HG02973 (cell line): ENCODE measurements around the gene CLUH.
"Not testable (repeated sequence)": the region's sequence is repeated elsewhere in the genome, so short reads cannot be mapped to it uniquely, and the experiment has no call there.

Experiments used
- ATAC-seq: cut with Tn5 transposase; IDR thresholded peaks from one replicate; pipeline ENCODE4 v1.9.1; 2021; ENCODE audit warnings: moderate library complexity; ENCODE audit not compliant: unreplicated experiment

CLUH gene

GRCh38 chr17:2689411-2690164 lies 22.0 kb downstream of the CLUH start:
- no peak for ATAC-seq

DNA sequence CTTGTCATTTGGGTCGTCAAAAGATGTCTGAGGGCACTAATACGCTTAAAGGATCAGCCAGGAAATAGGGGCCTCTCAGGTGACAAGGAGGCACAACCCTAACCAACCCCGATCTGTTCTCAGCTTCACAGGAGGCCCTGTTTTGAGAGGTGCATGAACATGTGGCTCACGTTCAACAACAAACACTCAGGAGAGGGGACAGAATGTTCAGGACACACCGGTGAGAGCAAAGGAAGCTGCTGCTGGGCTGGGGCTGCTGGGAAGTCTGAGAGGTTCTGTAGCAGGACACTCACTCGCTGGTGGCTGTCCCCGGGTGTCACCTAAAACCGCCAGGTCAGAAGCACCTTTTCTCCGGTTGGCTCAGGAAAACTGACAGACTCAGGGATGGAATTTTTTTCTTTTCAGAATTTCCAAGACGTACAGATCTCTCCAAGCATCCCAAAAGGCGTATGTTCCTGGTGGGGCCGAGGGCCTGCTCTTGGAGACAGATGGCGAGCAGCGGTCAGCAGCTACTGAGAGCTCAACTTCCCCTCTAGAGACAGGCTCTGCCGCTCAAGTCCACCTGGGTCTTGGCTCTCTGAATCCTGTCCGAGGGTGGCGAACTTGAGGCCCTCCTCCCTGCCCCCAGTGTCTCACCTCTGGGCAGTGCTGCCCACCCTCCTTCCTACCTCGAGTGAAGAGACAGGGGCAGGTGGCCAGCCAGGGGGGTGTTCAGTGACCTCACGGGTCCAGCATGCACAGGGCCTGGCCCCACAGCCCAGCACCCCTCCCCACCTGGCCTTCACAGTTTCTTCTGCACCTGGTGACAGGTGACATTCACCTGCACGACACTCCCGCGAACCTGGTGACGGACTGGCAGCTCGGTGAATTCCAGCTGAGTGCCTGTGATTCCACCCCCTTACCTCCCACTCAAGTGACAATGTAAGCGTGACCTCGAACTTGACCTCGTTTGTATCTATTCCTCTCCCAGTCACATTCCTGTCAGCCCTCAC lies 22.9 kb downstream of the CLUH start:
- no peak for ATAC-seq

- ATAC-seq = no peak
Measured at GRCh38 chr17:2687074-2687418, 24.5 kb downstream of the CLUH start.

- no peak for ATAC-seq
Measured at GRCh38 chr17:2685696-2686095, 25.9 kb downstream of the CLUH start.

DNA sequence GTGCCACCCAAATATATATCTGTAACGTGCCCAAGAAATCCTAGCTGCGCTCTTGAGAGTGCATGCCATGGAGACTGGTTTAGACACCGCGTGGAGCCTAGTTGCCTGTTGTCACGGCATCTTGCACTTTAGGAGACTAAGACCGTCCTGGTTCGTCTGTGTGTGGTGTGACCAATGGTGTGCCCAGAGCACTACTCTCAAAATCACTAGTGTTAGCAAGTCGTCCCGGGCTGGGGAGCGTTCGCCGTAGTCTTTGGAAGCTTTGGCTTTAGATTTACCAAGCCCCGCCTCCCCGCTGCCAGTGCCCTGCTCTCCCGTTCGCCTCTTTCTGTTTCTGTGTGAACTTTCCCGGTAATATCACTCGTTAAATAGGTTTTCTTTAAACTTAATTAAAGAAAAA lies 27.0 kb downstream of the CLUH start:
- no peak for ATAC-seq

DNA sequence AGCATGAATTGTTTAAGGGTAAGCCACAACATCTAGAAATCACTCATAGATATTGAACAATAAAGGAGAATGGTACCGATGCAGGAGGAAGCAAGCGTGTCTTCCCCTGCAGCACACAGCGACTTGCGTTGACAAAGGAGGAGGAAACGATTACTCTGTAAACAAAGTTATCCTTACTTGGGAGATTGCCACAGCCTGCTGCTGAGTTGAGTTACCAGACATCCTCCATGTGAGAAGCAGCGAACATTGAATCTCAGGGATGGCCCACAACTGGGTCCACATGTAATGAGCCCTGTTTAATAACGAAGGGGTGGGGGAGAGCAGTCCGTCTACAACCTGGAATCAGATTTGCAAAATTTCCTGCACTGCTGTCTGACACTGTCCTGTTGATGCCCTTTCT lies 27.7 kb downstream of the CLUH start:
- no peak for ATAC-seq

DNA sequence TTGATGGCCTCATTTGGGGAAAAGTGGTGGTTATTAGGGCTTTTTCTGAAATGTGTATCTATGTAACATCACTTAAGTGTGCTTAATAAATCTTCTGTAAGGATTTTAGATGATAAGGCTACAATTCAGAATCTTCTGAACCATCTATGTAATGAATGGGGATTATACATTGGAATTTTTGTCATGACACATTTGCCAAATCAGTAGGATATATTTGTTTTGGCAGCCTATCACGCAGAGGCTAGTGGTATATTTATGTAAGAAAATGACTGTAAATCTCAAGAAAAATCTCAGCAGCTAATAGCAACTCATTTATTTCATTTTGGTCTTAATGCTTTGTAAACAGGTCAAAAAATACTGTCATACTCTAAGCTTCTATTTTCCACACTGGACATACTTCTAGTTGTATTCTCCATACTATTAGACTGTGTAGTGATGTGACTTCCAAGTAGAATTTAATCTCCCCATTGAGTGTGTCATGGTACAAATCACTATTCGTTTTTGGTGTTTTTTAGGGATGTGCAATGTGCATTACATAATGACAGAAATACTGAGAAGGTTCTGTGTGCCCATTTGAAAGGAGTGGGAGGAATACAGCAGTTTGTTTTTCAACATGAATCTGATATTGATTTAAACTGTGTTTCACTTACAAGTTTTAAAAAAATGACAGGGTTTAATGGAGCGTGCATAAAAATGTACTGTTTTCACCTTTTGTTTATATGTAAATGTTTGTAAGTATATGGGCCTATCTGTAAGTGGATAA lies 29.2 kb downstream of the CLUH start:
- no peak for ATAC-seq

GRCh38 chr17:2681650-2682049 lies 29.9 kb downstream of the CLUH start:
- ATAC-seq = no peak

GRCh38 chr17:2680961-2681360 lies 30.6 kb downstream of the CLUH start:
- ATAC-seq = no peak

GRCh38 chr17:2679247-2679646 lies 32.3 kb downstream of the CLUH start:
- not testable (repeated sequence) for ATAC-seq

- no peak for ATAC-seq
Measured at GRCh38 chr17:2672026-2672425, 39.5 kb downstream of the CLUH start.

DNA sequence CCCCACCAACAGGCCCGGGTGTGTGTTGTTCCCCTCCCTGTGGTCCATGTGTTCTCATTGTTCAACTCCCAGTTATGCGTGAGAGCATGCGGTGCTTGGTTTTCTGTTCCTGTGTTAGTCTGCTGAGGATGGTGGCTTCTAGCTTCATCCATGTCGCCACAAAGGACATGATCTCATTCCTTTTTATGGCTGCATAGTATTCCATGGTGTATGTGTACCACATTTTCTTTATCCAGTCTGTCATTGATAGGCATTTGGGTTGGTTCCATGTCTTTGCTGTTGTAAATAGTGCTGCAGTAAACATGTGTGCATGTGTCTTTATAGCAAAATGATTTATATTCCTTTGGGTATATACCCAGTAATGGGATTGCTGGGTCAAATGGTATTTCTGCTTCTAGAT lies 51.2 kb downstream of the CLUH start:
- not testable (repeated sequence) for ATAC-seq

- not testable (repeated sequence) for ATAC-seq
Measured at GRCh38 chr17:2659337-2659736, 52.2 kb downstream of the CLUH start.

DNA sequence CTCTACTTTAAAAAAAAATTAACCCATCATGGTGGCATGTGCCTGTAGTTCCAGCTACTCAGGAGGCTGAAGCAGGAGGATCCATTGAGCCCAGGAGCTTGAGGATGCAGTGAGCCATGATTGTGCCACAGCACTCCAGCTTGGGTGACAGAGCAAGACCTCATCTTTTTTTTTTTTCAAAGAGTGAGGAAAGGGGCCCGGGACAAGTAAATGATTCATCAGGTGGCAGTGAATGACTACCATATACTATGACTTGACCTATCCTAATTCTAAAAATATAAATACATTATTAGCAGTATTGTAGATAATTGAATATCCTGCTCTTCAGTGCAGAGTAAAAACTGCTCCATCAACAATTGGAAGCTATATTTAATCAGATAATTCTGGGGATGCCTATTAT lies 55.3 kb downstream of the CLUH start:
- ATAC-seq = no peak

GRCh38 chr17:2655546-2655945 lies 56.0 kb downstream of the CLUH start:
- no peak for ATAC-seq

- not testable (repeated sequence) for ATAC-seq
Measured at GRCh38 chr17:2652911-2653310, 58.7 kb downstream of the CLUH start.

DNA sequence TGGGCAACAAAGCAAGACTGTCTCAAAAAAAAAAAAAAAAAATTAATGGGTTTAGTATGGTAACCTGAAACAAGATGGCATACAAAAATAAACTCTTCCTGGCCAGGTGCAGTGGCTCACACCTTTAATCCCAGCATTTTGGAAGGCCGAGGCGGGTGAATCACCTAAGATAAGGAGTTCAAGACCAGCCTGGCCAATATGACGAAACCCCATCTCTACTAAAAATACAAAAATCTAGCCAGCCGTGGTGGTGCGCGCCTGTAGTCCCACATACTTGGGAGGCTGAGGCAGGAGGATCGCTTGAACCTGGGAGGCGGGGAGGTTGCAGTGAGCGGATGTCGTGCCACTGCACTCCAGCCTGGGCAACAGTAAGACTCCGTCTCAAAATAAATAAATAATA lies 62.4 kb downstream of the CLUH start:
- ATAC-seq = no peak

DNA sequence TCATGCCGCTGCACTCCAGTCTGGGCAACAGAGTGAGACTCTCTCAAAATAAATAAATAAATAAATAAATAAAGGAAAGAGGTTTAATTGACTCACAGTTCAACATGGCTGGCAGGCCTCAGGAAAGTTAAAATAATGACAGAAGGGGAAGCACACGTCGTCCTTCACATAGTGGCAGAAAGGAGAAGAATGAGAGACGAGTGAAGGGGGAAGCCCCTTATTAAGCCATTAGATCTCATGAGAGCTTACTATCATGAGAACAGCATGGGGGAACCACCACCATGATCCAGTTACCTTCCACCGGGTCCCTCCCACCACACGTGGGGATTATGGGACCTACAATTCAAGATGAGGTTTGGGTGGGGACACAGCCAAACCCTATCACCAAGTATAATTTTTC lies 63.6 kb downstream of the CLUH start:
- ATAC-seq = no peak

DNA sequence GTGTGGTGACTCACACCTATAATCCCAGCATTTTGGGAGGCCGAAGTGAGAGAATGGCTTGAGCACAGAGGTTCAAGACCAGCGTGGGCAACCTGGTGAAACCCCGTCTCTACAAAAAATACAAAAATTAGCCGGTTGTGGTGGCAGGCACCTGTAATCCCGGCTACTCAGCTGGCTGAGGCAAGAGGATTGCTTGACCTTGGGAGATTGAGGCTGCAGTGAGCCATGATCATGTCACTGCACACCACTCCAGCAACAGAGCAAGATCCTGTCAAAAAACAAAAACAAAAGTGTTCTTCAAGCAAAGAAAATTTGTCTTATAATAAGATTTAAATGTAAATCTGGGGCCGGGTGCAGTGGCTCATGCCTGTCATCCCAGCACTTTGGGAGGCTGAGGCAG lies 66.6 kb downstream of the CLUH start:
- no peak for ATAC-seq
